ENCODE measurements around the gene PUM1.
"Not testable (repeated sequence)": the region's sequence is repeated elsewhere in the genome, so short reads cannot be mapped to it uniquely, and the experiment has no call there.

PUM1 gene

GRCh38 chr1:31064111-31064717 lies 1.3 kb downstream of the PUM1 start:
- no peak for DNase-seq (ENCODE audit: low read depth)

GRCh38 chr1:31063631-31064030 lies 1.9 kb downstream of the PUM1 start:
- DNase-seq (ENCODE audit: low read depth): no peak

GRCh38 chr1:31062867-31063380 lies 2.6 kb downstream of the PUM1 start:
- no peak for DNase-seq (ENCODE audit: low read depth)

GRCh38 chr1:31062162-31062866 lies 3.2 kb downstream of the PUM1 start:
- DNase-seq (ENCODE audit: low read depth): not testable (repeated sequence)

GRCh38 chr1:31058012-31058411 lies 7.5 kb downstream of the PUM1 start:
- no peak for DNase-seq (ENCODE audit: low read depth)

- no peak for DNase-seq (ENCODE audit: low read depth)
These were observed 9.6 kb downstream of the PUM1 start for GRCh38 chr1:31055953-31056352.

- DNase-seq (ENCODE audit: low read depth): no peak
These were observed 10.0 kb downstream of the PUM1 start for GRCh38 chr1:31055501-31055900.

- DNase-seq (ENCODE audit: low read depth): no peak
These were observed 10.5 kb downstream of the PUM1 start for GRCh38 chr1:31054958-31055481.

GRCh38 chr1:31054349-31054748 lies 11.2 kb downstream of the PUM1 start:
- DNase-seq (ENCODE audit: low read depth): no peak

GRCh38 chr1:31052613-31053012 lies 12.9 kb downstream of the PUM1 start:
- not testable (repeated sequence) for DNase-seq (ENCODE audit: low read depth)

GRCh38 chr1:31051611-31052010 lies 13.9 kb downstream of the PUM1 start:
- no peak for DNase-seq (ENCODE audit: low read depth)

GRCh38 chr1:31047507-31047906 lies 18.0 kb downstream of the PUM1 start:
- DNase-seq (ENCODE audit: low read depth): not testable (repeated sequence)

GRCh38 chr1:31043631-31044030 lies 21.9 kb downstream of the PUM1 start:
- DNase-seq (ENCODE audit: low read depth): no peak

GRCh38 chr1:31042656-31043055 lies 22.9 kb downstream of the PUM1 start:
- no peak for DNase-seq (ENCODE audit: low read depth)

- no peak for DNase-seq (ENCODE audit: low read depth)
These were observed 24.0 kb downstream of the PUM1 start for GRCh38 chr1:31041529-31041928.

- DNase-seq (ENCODE audit: low read depth): no peak
These were observed 25.5 kb downstream of the PUM1 start for GRCh38 chr1:31040038-31040437.

- not testable (repeated sequence) for DNase-seq (ENCODE audit: low read depth)
These were observed 26.6 kb downstream of the PUM1 start for GRCh38 chr1:31038935-31039334.

GRCh38 chr1:31038360-31038759 lies 27.2 kb downstream of the PUM1 start:
- DNase-seq (ENCODE audit: low read depth): no peak

- no peak for DNase-seq (ENCODE audit: low read depth)
These were observed 28.6 kb downstream of the PUM1 start for GRCh38 chr1:31036749-31037500.

- no peak for DNase-seq (ENCODE audit: low read depth)
These were observed 31.9 kb downstream of the PUM1 start for GRCh38 chr1:31033598-31033997.

GRCh38 chr1:31032266-31032665 lies 33.3 kb downstream of the PUM1 start:
- DNase-seq (ENCODE audit: low read depth): no peak

GRCh38 chr1:31031330-31032143 lies 34.0 kb downstream of the PUM1 start:
- DNase-seq (ENCODE audit: low read depth): no peak
